HCT116 (cell line): ENCODE data around the gene NCAPD3. TPM values are rescaled to one million over a fixed set of nuclear protein-coding genes. Genes with fewer than 3 reads are reported as not detected.

Source experiments
- ATAC-seq: fragments of 200-7000 bp; cut with Tn5 transposase; 2 replicates; pipeline ENCODE4 v1.9.1; 2020; ENCODE audit warnings: mild to moderate bottlenecking, moderate library complexity
- BruUV-seq: library from RNA; stranded (reverse); fragments of 400-500 nt; replicated peaks from 2 replicates; lab custom pipeline; 2021; lab: Mats Ljungman, UMichigan
- CTCF ChIA-PET: fragments of 300-600 bp; sonication (Branson Sonifier 250); formaldehyde crosslinking; loops from one replicate; lab custom pipeline; 2021; ENCODE audit warnings: antibody characterized with exemption; lab: Charles Lee
- POLR2A ChIA-PET: fragments of 300-600, 350-600 bp; sonication (Branson Sonifier 250); formaldehyde crosslinking; loops from one replicate; lab custom pipeline; 2021; ENCODE audit warnings: antibody characterized with exemption; lab: Charles Lee
- RAD21 ChIA-PET, 2 experiments: fragments of 300-600 bp; sonication (Branson Sonifier 250); formaldehyde crosslinking; loops; one replicate each; lab custom pipeline; 2023; ENCODE audit warnings: low total read pairs in 2 of 2; ENCODE audit not compliant: uncharacterized antibody in 2 of 2, unreplicated experiment in 2 of 2, low non-redundant PET in 1 of 2; lab: Charles Lee
- DNase-seq: peaks from one replicate; pipeline ENCODE4 v3.0.0-alpha.2; 2010; ENCODE audit warnings: low read depth, low spot score
- H2AFZ ChIP-seq: fragments of 200-600 bp; shearing (Covaris generic), sonication (generic); 2 replicates; pipeline ENCODE4 v1.6.1; 2017; ENCODE audit warnings: low read depth, mixed run types, mixed read lengths, antibody characterized with exemption, low read length; ENCODE audit not compliant: poor library complexity, severe bottlenecking
- H3K27ac ChIP-seq: 2 replicates; pipeline ENCODE4 v1.5.1; 2012; ENCODE audit warnings: low read depth, low read length
- H3K27me3 ChIP-seq: fragments of 200-600 bp; sonication (generic); 2 replicates; pipeline ENCODE4 v1.6.1; 2016; ENCODE audit warnings: mixed run types, low read length, mixed read lengths; ENCODE audit not compliant: insufficient read depth
- H3K36me3 ChIP-seq, 2 experiments: fragments of 200-500 bp in 1 of 2; fragments of 200-600 bp in 1 of 2; sonication (Bioruptor generic) in 1 of 2; sonication (generic) in 1 of 2; 2 replicates each; pipeline versions ENCODE4 v1.5.1 to v1.6.1; 2014 to 2016; ENCODE audit warnings: low read length in 2 of 2, inconsistent platforms in 1 of 2, mixed read lengths in 1 of 2, mixed run types in 1 of 2; ENCODE audit not compliant: insufficient read depth in 2 of 2, control insufficient read depth in 1 of 2
- H3K4me1 ChIP-seq, 2 experiments: fragments of 200-600 bp in 1 of 2; sonication (generic) in 1 of 2; 2 replicates each; pipeline versions ENCODE4 v1.5.1 to v1.6.1; 2012 to 2017; ENCODE audit warnings: low read length in 2 of 2, inconsistent platforms in 1 of 2, mild to moderate bottlenecking in 1 of 2, mixed read lengths in 1 of 2, mixed run types in 1 of 2, moderate library complexity in 1 of 2; ENCODE audit not compliant: insufficient read depth in 2 of 2, control insufficient read depth in 1 of 2
- H3K4me2 ChIP-seq: fragments of 200-600 bp; sonication (generic); 2 replicates; pipeline ENCODE4 v1.6.1; 2017; ENCODE audit warnings: mixed run types, low read length, mixed read lengths
- H3K4me3 ChIP-seq, 2 experiments: fragments of 200-600 bp in 1 of 2; sonication (generic) in 1 of 2; replicated peaks in 1 of 2; 2 replicates each; pipeline ENCODE4 v1.5.1; 2011 to 2016; ENCODE audit warnings: low read length in 2 of 2, control low read depth in 1 of 2, low read depth in 1 of 2, mild to moderate bottlenecking in 1 of 2, mixed read lengths in 1 of 2, mixed run types in 1 of 2
- H3K79me2 ChIP-seq: fragments of 200-600 bp; sonication (generic); 2 replicates; pipeline ENCODE4 v1.6.1; 2017; ENCODE audit warnings: mild to moderate bottlenecking, mixed run types, low read length, moderate library complexity, mixed read lengths; ENCODE audit not compliant: insufficient read depth
- H3K9ac ChIP-seq: fragments of 200-600 bp; sonication (generic); 2 replicates; pipeline ENCODE4 v1.6.1; 2016; ENCODE audit warnings: low read length, mixed read lengths
- H3K9me2 ChIP-seq: fragments of 200-600 bp; sonication (generic), shearing (Covaris generic); 2 replicates; pipeline ENCODE4 v1.6.1; 2017; ENCODE audit warnings: mixed run types, mild to moderate bottlenecking, moderate library complexity; ENCODE audit not compliant: insufficient read depth
- H3K9me3 ChIP-seq, 2 experiments: fragments of 200-500 bp in 1 of 2; fragments of 200-600 bp in 1 of 2; sonication (Bioruptor generic) in 1 of 2; sonication (generic) in 1 of 2; 2 replicates each; pipeline ENCODE4 v1.6.1; 2014 to 2017; ENCODE audit warnings: low read length in 2 of 2, mixed read lengths in 2 of 2, inconsistent platforms in 1 of 2, low read depth in 1 of 2, mild to moderate bottlenecking in 1 of 2, mixed run types in 1 of 2, moderate library complexity in 1 of 2; ENCODE audit not compliant: control insufficient read depth in 1 of 2, insufficient read depth in 1 of 2
- H4K20me1 ChIP-seq: fragments of 200-600 bp; sonication (generic), shearing (Covaris generic); 2 replicates; pipeline ENCODE4 v1.6.1; 2017; ENCODE audit warnings: mixed run types, mild to moderate bottlenecking, moderate library complexity; ENCODE audit not compliant: insufficient read depth
- CBX3 ChIP-seq: IDR thresholded peaks from 2 replicates; pipeline ENCODE4 v1.6.1; 2012; ENCODE audit warnings: low read depth
- CEBPB ChIP-seq: IDR thresholded peaks from 2 replicates; pipeline ENCODE4 v1.6.1; 2012; ENCODE audit warnings: low read depth
- EGR1 ChIP-seq: IDR thresholded peaks from 2 replicates; pipeline ENCODE4 v1.6.1; 2012; ENCODE audit warnings: low read depth
- EZH2 ChIP-seq: fragments of 200-600 bp; sonication (generic); IDR thresholded peaks from 2 replicates; pipeline ENCODE4 v1.6.1; 2017; ENCODE audit warnings: antibody characterized with exemption, mixed run types
- EZH2phosphoT487 ChIP-seq: fragments of 200-600 bp; IDR thresholded peaks from 2 replicates; pipeline ENCODE4 v1.6.1; 2018; ENCODE audit warnings: antibody characterized with exemption, borderline replicate concordance
- JUND ChIP-seq: IDR thresholded peaks from 2 replicates; pipeline ENCODE4 v1.6.1; 2012
- POLR2A ChIP-seq: IDR thresholded peaks from 2 replicates; pipeline ENCODE4 v1.7.0; 2011; ENCODE audit warnings: borderline replicate concordance; ENCODE audit not compliant: insufficient read depth, insufficient read length; ENCODE audit errors: extremely low read depth
- POLR2AphosphoS5 ChIP-seq: IDR thresholded peaks from 2 replicates; pipeline ENCODE4 v1.6.1; 2011; ENCODE audit warnings: mild to moderate bottlenecking, low read depth, low read length, moderate library complexity
- SIN3A ChIP-seq: IDR thresholded peaks from 2 replicates; pipeline ENCODE4 v1.6.1; 2012; ENCODE audit warnings: low read depth
- SP1 ChIP-seq: IDR thresholded peaks from 2 replicates; pipeline ENCODE4 v1.6.1; 2012; ENCODE audit warnings: low read depth
- TCF7L2 ChIP-seq: IDR thresholded peaks from 2 replicates; pipeline ENCODE4 v1.7.0; 2011; ENCODE audit warnings: borderline replicate concordance, inconsistent platforms; ENCODE audit not compliant: insufficient read depth, insufficient read length; ENCODE audit errors: extremely low read depth
- YY1 ChIP-seq: IDR thresholded peaks from 2 replicates; pipeline ENCODE4 v1.6.1; 2011; ENCODE audit warnings: low read length, low read depth, moderate library complexity, mild to moderate bottlenecking; ENCODE audit not compliant: insufficient replicate concordance; ENCODE audit errors: extremely low read depth
- intact Hi-C: fragments of 100-400 bp; cut with micrococcal nuclease; formaldehyde crosslinking; loops from 2 replicates; pipeline ENCODE4 v1.10.0; 2022
- total RNA-seq: library from RNA; stranded (reverse); gene quantifications from one replicate; pipeline ENCODE4 v1.2.1, GENCODE V29; 2021; ENCODE audit not compliant: unreplicated experiment
- TF ChIP-seq, protein P1 (sequence below): IDR thresholded peaks from 2 replicates; pipeline ENCODE4 v1.6.1; 2012
- TF ChIP-seq, protein P2 (sequence below): IDR thresholded peaks from 2 replicates; pipeline ENCODE4 v1.6.1; 2011; ENCODE audit warnings: mild to moderate bottlenecking, low read length, moderate library complexity; ENCODE audit not compliant: insufficient replicate concordance; ENCODE audit errors: extremely low read depth
- TF ChIP-seq, protein P3 (sequence below), 3 experiments: fragments of 200-600 bp in 1 of 3; sonication (generic) in 1 of 3; IDR thresholded peaks in 2 of 3; conservative IDR thresholded peaks in 1 of 3; 2 replicates each; pipeline ENCODE4 v1.5.1; 2012 to 2017; ENCODE audit warnings: low read depth in 2 of 3, low read length in 2 of 3, antibody characterized with exemption in 1 of 3, borderline replicate concordance in 1 of 3, control low read depth in 1 of 3, mild to moderate bottlenecking in 1 of 3, mixed read lengths in 1 of 3, mixed run types in 1 of 3, moderate library complexity in 1 of 3; ENCODE audit not compliant: insufficient read depth in 1 of 3
- TF ChIP-seq, protein P4 (sequence below): IDR thresholded peaks from 2 replicates; pipeline ENCODE4 v1.6.1; 2012

The NCAPD3 gene
- total RNA-seq, 1 experiment from 2014 or later: 71.0 TPM

DNA sequence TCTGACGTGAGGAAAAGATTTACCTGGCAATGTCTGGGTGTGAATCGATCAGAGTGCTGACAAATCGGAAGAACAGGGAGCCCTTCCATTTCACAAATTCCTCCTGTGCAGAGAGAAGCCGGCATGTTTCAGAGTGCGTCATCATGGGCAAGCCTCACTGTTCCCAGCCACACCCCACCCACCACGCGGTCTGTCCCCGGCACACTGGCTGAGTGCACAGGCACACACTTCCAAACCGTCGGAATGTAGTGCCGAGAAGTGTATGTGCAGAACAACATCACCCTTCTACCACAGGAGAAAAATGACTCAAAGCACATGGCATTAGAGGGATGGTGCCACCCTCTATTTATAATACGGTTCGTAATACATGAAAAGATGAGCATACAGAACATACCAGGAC is 47.5 kb downstream of the NCAPD3 start:
- POLR2A ChIA-PET: no interaction called here

More for the DNA sequence above, 47.5 kb downstream of the NCAPD3 start:
- no peak for DNase-seq
- H3K9me2 ChIP-seq: no peaks in the 10 kb centered on the region
- no TSS peak for BruUV-seq
- H3K9ac ChIP-seq: no peak overlapping the region
- ChIA-PET CTCF (interaction anchor here (0.8 kb wide), 1 partner anchor 32 kb away, joined by 3 read pairs; no protein-coding TSS in a partner anchor), RAD21 (no interaction called here)
- no peaks in the 10 kb centered on the region for H4K20me1 ChIP-seq
- no peaks in the 10 kb centered on the region for H3K9me3 ChIP-seq
- intact Hi-C loops: no loop called here
- no peaks in the 10 kb centered on the region for H3K79me2 ChIP-seq
- H2AFZ ChIP-seq: no peak overlapping the region
- TF ChIP-seq POLR2AphosphoS5 (no peak), POLR2A (no peak), SP1 (no peak), YY1 (no peak), CBX3 (no peak), TCF7L2 (no peak), CEBPB (no peak), JUND (no peak), SIN3A (no peak), EZH2 (no peak), EGR1 (no peak), EZH2phosphoT487 (no peak)
- TF ChIP-seq, protein P1, sequence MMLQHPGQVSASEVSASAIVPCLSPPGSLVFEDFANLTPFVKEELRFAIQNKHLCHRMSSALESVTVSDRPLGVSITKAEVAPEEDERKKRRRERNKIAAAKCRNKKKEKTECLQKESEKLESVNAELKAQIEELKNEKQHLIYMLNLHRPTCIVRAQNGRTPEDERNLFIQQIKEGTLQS: no peak
- TF ChIP-seq, protein P2, sequence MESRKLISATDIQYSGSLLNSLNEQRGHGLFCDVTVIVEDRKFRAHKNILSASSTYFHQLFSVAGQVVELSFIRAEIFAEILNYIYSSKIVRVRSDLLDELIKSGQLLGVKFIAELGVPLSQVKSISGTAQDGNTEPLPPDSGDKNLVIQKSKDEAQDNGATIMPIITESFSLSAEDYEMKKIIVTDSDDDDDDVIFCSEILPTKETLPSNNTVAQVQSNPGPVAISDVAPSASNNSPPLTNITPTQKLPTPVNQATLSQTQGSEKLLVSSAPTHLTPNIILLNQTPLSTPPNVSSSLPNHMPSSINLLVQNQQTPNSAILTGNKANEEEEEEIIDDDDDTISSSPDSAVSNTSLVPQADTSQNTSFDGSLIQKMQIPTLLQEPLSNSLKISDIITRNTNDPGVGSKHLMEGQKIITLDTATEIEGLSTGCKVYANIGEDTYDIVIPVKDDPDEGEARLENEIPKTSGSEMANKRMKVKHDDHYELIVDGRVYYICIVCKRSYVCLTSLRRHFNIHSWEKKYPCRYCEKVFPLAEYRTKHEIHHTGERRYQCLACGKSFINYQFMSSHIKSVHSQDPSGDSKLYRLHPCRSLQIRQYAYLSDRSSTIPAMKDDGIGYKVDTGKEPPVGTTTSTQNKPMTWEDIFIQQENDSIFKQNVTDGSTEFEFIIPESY: no peak
- TF ChIP-seq, protein P3, sequence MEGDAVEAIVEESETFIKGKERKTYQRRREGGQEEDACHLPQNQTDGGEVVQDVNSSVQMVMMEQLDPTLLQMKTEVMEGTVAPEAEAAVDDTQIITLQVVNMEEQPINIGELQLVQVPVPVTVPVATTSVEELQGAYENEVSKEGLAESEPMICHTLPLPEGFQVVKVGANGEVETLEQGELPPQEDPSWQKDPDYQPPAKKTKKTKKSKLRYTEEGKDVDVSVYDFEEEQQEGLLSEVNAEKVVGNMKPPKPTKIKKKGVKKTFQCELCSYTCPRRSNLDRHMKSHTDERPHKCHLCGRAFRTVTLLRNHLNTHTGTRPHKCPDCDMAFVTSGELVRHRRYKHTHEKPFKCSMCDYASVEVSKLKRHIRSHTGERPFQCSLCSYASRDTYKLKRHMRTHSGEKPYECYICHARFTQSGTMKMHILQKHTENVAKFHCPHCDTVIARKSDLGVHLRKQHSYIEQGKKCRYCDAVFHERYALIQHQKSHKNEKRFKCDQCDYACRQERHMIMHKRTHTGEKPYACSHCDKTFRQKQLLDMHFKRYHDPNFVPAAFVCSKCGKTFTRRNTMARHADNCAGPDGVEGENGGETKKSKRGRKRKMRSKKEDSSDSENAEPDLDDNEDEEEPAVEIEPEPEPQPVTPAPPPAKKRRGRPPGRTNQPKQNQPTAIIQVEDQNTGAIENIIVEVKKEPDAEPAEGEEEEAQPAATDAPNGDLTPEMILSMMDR (IDR thresholded peaks at IDR 0.05 in 2 of 3, conservative IDR thresholded peaks at IDR 0.05 in 1 of 3; ENCODE audit: borderline replicate concordance in 1 of 3, insufficient read depth in 1 of 3, low read depth in 2 of 3, low read length in 2 of 3): no peak
- TF ChIP-seq, protein P4, sequence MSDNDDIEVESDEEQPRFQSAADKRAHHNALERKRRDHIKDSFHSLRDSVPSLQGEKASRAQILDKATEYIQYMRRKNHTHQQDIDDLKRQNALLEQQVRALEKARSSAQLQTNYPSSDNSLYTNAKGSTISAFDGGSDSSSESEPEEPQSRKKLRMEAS: no peak
- TF ChIP-seq, all 23 proteins: peak for 0
- H3K27ac ChIP-seq: no peak overlapping the region
- no peaks in the 10 kb centered on the region for H3K4me1 ChIP-seq
- no peak overlapping the region for H3K4me2 ChIP-seq
- peaks cover 50 to 53% of the 10 kb centered on the region in 2 experiments for H3K36me3 ChIP-seq
- ATAC-seq: no peak
- no peaks in the 10 kb centered on the region for H3K27me3 ChIP-seq
- no peak overlapping the region for H3K4me3 ChIP-seq
